ENCODE data around the gene NKTR. TPM values are rescaled to one million over a fixed set of nuclear protein-coding genes. Genes with fewer than 3 reads are reported as not detected.

Gene NKTR
- polyA plus RNA-seq, 3 donors: 2.6 to 78.5 (median 5.8) TPM

DNA sequence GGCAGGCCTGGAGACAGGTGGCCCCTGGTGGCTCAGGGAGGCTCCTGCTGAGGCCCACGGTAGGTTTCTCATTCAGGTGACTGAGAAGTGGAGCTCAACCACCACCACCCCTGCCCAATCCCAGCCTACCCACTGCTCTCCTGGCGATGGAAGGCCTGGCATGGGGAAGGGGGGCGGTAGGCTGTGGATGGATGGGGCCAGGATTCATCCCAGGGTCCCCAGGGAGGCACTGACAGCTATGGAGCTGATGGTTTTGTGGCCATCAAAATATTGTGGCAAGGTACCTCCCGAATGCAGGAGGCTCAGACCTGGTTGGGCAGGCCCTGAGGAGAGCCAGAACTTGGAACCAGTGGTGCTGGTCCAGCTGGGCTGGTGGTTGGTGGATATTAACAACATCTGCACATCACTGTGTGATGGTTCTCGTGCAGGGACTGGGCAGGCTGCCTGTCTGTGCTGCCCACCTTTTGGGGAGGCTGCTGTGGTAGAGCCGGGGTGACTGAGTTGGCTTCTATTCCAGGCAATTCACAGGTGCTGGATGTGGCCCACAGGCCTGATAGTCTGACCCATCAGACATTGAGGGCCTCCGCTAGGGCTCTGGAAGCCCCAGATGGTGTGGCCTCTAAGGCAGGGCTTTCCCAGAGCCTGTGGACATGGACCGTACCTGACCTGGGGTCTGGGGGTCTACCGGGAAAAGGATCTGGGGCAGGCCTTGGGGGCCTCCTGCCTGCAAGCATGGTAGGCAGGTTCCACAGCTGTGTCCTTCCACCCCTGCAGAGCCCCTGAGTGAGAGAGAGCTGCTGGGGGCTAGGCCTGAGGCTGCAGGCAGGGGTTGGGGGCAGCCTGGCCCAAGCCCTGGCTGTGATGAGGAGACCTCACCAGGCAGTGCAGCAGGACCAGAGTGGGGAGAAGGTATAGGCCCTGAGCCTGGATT, 56.5 kb downstream of the NKTR start:
- intact Hi-C loops (cut with micrococcal nuclease): loop anchor here in 1 of 2 donors (10.0 kb wide), 1 partner anchor 72 kb away; the partner anchor contains the start of gene SEC22C

DNA sequence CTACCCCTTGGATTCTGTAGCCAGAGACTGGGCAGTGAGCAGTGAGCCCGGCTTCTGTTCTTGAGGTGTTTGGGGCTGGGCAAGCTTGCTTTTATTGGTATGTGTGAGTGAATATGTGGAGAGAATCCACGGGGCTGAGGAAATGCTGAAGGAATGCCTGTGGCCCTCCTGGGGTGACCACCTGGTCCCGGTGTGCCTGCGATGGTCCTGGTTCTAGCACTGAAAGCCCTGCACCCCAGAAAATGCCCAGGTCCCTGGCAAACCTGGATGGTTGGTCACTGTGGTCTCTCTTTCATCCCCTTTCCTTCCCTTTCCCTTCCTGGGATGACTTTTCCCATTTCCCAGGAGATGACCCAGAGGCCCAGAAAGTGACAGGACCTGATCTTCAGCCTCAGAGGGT, 57.2 kb downstream of the NKTR start:
- Histone ChIP-seq H3K36me3 (replicated peaks in 1 of 2; ENCODE audit: control insufficient read depth in 1 of 2, insufficient read depth in 2 of 2, low read length in 2 of 2) (peaks cover 8 to 33% of the 10 kb centered on the region in 2 donors), H3K4me2 (replicated peaks; ENCODE audit: extremely low read depth, low read length, poor library complexity, severe bottlenecking) (no peak overlapping the region), H3K27ac (ENCODE audit: low read depth in 1 of 2, low read length in 2 of 2) (peak overlapping the region in 1 of 2 donors; percentile 16), H3K27me3 (ENCODE audit: control insufficient read depth in 2 of 2, insufficient read depth in 2 of 2, low read length in 2 of 2) (no peaks in the 10 kb centered on the region), H3K79me2 (ENCODE audit: insufficient read depth, low read length) (peaks cover 41% of the 10 kb centered on the region), H3K4me3 (replicated peaks in 1 of 3; ENCODE audit: low read depth in 2 of 3, low read length in 3 of 3) (no peak overlapping the region), H3K4me1 (ENCODE audit: control insufficient read depth in 1 of 2, insufficient read depth in 2 of 2, low read length in 2 of 2) (peaks cover 35 to 52% of the 10 kb centered on the region in 2 donors), H4K20me1 (ENCODE audit: insufficient read depth, low read length) (peaks cover 33% of the 10 kb centered on the region), H2AFZ (ENCODE audit: insufficient read depth, low read depth, low read length, poor library complexity, severe bottlenecking) (no peak overlapping the region), H3K9me3 (replicated peaks in 1 of 2; ENCODE audit: control insufficient read depth in 1 of 2, insufficient read depth in 1 of 2, low read length in 2 of 2) (no peaks in the 10 kb centered on the region), H3K9ac (ENCODE audit: insufficient read depth, low read length, poor library complexity, severe bottlenecking) (peak overlapping the region; percentile 15)
- Mint-ChIP-seq H3K9me3 (peaks cover 0 to 3% (median 0%) of the 10 kb centered on the region in 7 donors), H3K27me3 (ENCODE audit: low read depth in 3 of 3) (peaks cover 0 to 3% (median 1%) of the 10 kb centered on the region in 3 donors), H3K4me3 (no peak overlapping the region), H3K4me1 (peaks cover 42% of the 10 kb centered on the region), H3K27ac (peak overlapping the region in 5 of 7 donors; percentile 23 to 76 (median 56)), H3K36me3 (peaks cover 15 to 35% of the 10 kb centered on the region in 2 donors)
- no peak for DNase-seq
- intact Hi-C loops (cut with micrococcal nuclease): loop anchor here in 1 of 2 donors (10.0 kb wide), 1 partner anchor 73 kb away; the partner anchor contains the start of gene SEC22C
- TF ChIP-seq, protein P1, sequence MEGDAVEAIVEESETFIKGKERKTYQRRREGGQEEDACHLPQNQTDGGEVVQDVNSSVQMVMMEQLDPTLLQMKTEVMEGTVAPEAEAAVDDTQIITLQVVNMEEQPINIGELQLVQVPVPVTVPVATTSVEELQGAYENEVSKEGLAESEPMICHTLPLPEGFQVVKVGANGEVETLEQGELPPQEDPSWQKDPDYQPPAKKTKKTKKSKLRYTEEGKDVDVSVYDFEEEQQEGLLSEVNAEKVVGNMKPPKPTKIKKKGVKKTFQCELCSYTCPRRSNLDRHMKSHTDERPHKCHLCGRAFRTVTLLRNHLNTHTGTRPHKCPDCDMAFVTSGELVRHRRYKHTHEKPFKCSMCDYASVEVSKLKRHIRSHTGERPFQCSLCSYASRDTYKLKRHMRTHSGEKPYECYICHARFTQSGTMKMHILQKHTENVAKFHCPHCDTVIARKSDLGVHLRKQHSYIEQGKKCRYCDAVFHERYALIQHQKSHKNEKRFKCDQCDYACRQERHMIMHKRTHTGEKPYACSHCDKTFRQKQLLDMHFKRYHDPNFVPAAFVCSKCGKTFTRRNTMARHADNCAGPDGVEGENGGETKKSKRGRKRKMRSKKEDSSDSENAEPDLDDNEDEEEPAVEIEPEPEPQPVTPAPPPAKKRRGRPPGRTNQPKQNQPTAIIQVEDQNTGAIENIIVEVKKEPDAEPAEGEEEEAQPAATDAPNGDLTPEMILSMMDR (IDR thresholded peaks at IDR 0.05): no peak
- WGBS (ENCODE audit: insufficient coverage): 100% methylated on average over 4 of the region's 4 CpGs

More for the DNA sequence above, 56.5 kb downstream of the NKTR start:
- peaks cover 8 to 26% of the 10 kb centered on the region in 2 donors for H3K36me3 ChIP-seq (replicated peaks in 1 of 2; ENCODE audit: control insufficient read depth in 1 of 2, insufficient read depth in 2 of 2, low read length in 2 of 2)
- peaks cover 48% of the 10 kb centered on the region for H3K79me2 ChIP-seq (ENCODE audit: insufficient read depth, low read length)
- Mint-ChIP-seq H3K9me3 (peaks cover 0 to 3% (median 0%) of the 10 kb centered on the region in 7 donors), H3K27ac (peak overlapping the region in 3 of 7 donors; percentile 25 to 57 (median 37)), H3K4me1 (peaks cover 50% of the 10 kb centered on the region), H3K36me3 (peaks cover 15 to 32% of the 10 kb centered on the region in 2 donors), H3K4me3 (no peak overlapping the region), H3K27me3 (ENCODE audit: low read depth in 3 of 3) (peaks cover 0 to 3% (median 1%) of the 10 kb centered on the region in 3 donors)
- TF ChIP-seq, protein P1 (IDR thresholded peaks at IDR 0.05): no peak
- H3K4me1 ChIP-seq (ENCODE audit: control insufficient read depth in 1 of 2, insufficient read depth in 2 of 2, low read length in 2 of 2): peaks cover 42 to 59% of the 10 kb centered on the region in 2 donors
- H3K27ac ChIP-seq (ENCODE audit: low read depth in 1 of 2, low read length in 2 of 2): peak overlapping the region in 1 of 2 donors; percentile 9
- DNase-seq: no peak
- peak overlapping the region; percentile 15 for H3K9ac ChIP-seq (ENCODE audit: insufficient read depth, low read length, poor library complexity, severe bottlenecking)
- H3K9me3 ChIP-seq (replicated peaks in 1 of 2; ENCODE audit: control insufficient read depth in 1 of 2, insufficient read depth in 1 of 2, low read length in 2 of 2): no peaks in the 10 kb centered on the region
- no peak overlapping the region for H3K4me3 ChIP-seq (replicated peaks in 1 of 3; ENCODE audit: low read depth in 2 of 3, low read length in 3 of 3)
- WGBS (ENCODE audit: insufficient coverage): 97% methylated on average over 7 of the region's 9 CpGs
- no peak overlapping the region for H2AFZ ChIP-seq (ENCODE audit: insufficient read depth, low read depth, low read length, poor library complexity, severe bottlenecking)
- no peak overlapping the region for H3K4me2 ChIP-seq (replicated peaks; ENCODE audit: extremely low read depth, low read length, poor library complexity, severe bottlenecking)
- H3K27me3 ChIP-seq (ENCODE audit: control insufficient read depth in 2 of 2, insufficient read depth in 2 of 2, low read length in 2 of 2): no peaks in the 10 kb centered on the region
- H4K20me1 ChIP-seq (ENCODE audit: insufficient read depth, low read length): peaks cover 41% of the 10 kb centered on the region
